Loucy (cell line): Measurements from ENCODE around the gene FARP1.

Experiments used
- H2AFZ ChIP-seq: fragments of 200-600 bp; sonication (generic); 2 replicates; pipeline ENCODE4 v1.6.0; 2016; ENCODE audit warnings: antibody characterized with exemption, mild to moderate bottlenecking, low read length, moderate library complexity
- H3F3A ChIP-seq: fragments of 200-600 bp; 2 replicates; pipeline ENCODE4 v1.6.0; 2016; ENCODE audit warnings: antibody characterized with exemption, low read depth, mild to moderate bottlenecking
- H3K27me3 ChIP-seq: fragments of 200-600 bp; sonication (generic); 2 replicates; pipeline ENCODE4 v1.6.1; 2014; ENCODE audit warnings: low read length, mild to moderate bottlenecking; ENCODE audit not compliant: insufficient read depth, poor library complexity, severe bottlenecking
- H3K36me3 ChIP-seq: fragments of 200-600 bp; sonication (generic); 2 replicates; pipeline ENCODE4 v1.6.1; 2016; ENCODE audit warnings: low read length; ENCODE audit not compliant: insufficient read depth
- H3K4me1 ChIP-seq: fragments of 200-600 bp; sonication (generic); 2 replicates; pipeline ENCODE4 v1.5.1; 2014; ENCODE audit warnings: low read length, mild to moderate bottlenecking; ENCODE audit not compliant: insufficient read depth, poor library complexity, severe bottlenecking
- H3K4me2 ChIP-seq: fragments of 200-600 bp; sonication (generic); 2 replicates; pipeline ENCODE4 v1.6.0; 2014; ENCODE audit warnings: antibody characterized with exemption, low read length, low read depth, mild to moderate bottlenecking; ENCODE audit not compliant: poor library complexity, severe bottlenecking
- H3K4me3 ChIP-seq: fragments of 200-600 bp; sonication (generic); 2 replicates; pipeline ENCODE4 v1.5.1; 2014; ENCODE audit warnings: low read length, mild to moderate bottlenecking, mixed read lengths; ENCODE audit not compliant: poor library complexity, severe bottlenecking
- H3K79me2 ChIP-seq: fragments of 200-600 bp; sonication (generic); 2 replicates; pipeline ENCODE4 v1.6.1; 2014; ENCODE audit warnings: low read length; ENCODE audit not compliant: insufficient read depth
- H3K9ac ChIP-seq: fragments of 200-600 bp; sonication (generic); 2 replicates; pipeline ENCODE4 v1.6.0; 2014; ENCODE audit warnings: mild to moderate bottlenecking, low read depth, low read length, moderate library complexity; ENCODE audit not compliant: poor library complexity, severe bottlenecking
- H3K9me2 ChIP-seq: fragments of 200-600 bp; sonication (generic); replicated peaks from 2 replicates; pipeline ENCODE4 v1.6.1; 2016; ENCODE audit warnings: low read depth, low read length, mixed read lengths
- H3K9me3 ChIP-seq: fragments of 200-600 bp; sonication (generic); 2 replicates; pipeline ENCODE4 v1.6.1; 2014; ENCODE audit warnings: mild to moderate bottlenecking, antibody characterized with exemption, low read length, low read depth; ENCODE audit not compliant: insufficient read depth
- H4K20me1 ChIP-seq: fragments of 200-600 bp; sonication (generic); 2 replicates; pipeline ENCODE4 v1.6.0; 2014; ENCODE audit warnings: antibody characterized with exemption, low read length, mild to moderate bottlenecking; ENCODE audit not compliant: insufficient read depth, poor library complexity, severe bottlenecking
- EZH2phosphoT487 ChIP-seq: fragments of 200-600 bp; IDR thresholded peaks from 2 replicates; pipeline ENCODE4 v1.6.1; 2018; ENCODE audit warnings: antibody characterized with exemption, mild to moderate bottlenecking, moderate library complexity, borderline replicate concordance
- TF ChIP-seq, protein P1 (sequence below): fragments of 200-600 bp; sonication (generic); conservative IDR thresholded peaks from 2 replicates; pipeline ENCODE4 v1.5.1; 2014; ENCODE audit warnings: mild to moderate bottlenecking, antibody characterized with exemption, low read length

The FARP1 gene

DNA sequence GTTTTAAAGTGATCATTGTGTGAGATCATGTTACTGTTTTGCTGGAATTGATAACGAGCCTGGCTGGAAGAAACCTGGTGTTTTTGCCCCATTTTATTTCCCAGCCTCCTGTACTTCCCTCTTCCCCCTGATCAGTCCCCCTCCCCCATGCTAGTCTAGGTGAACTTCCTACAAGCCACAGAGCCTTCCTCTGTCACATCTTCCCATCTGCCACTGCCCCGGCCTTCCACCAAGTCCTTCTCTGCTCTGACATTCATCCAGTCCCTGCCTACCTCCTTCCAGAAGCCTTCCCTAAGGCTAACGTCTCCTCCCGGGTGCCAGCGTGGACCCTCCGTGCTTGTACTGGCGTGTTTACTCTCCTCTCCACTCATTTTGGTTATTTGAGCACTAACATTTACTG is 14.3 kb downstream of the FARP1 start:
- Histone ChIP-seq H3K4me2 (no peak overlapping the region), H3K36me3 (no peaks in the 10 kb centered on the region), H3K4me3 (no peak overlapping the region), H3K79me2 (no peaks in the 10 kb centered on the region), H4K20me1 (no peaks in the 10 kb centered on the region), H3F3A (no peaks in the 10 kb centered on the region), H3K27me3 (no peaks in the 10 kb centered on the region), H3K9ac (no peak overlapping the region), H3K9me2 (no peaks in the 10 kb centered on the region), H3K4me1 (no peaks in the 10 kb centered on the region), H2AFZ (no peak overlapping the region), H3K9me3 (peaks cover 4% of the 10 kb centered on the region; the same call in 1 of the 2 replicates)
- TF ChIP-seq, protein P1, sequence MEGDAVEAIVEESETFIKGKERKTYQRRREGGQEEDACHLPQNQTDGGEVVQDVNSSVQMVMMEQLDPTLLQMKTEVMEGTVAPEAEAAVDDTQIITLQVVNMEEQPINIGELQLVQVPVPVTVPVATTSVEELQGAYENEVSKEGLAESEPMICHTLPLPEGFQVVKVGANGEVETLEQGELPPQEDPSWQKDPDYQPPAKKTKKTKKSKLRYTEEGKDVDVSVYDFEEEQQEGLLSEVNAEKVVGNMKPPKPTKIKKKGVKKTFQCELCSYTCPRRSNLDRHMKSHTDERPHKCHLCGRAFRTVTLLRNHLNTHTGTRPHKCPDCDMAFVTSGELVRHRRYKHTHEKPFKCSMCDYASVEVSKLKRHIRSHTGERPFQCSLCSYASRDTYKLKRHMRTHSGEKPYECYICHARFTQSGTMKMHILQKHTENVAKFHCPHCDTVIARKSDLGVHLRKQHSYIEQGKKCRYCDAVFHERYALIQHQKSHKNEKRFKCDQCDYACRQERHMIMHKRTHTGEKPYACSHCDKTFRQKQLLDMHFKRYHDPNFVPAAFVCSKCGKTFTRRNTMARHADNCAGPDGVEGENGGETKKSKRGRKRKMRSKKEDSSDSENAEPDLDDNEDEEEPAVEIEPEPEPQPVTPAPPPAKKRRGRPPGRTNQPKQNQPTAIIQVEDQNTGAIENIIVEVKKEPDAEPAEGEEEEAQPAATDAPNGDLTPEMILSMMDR = no peak
- no peak for TF ChIP-seq EZH2phosphoT487

DNA sequence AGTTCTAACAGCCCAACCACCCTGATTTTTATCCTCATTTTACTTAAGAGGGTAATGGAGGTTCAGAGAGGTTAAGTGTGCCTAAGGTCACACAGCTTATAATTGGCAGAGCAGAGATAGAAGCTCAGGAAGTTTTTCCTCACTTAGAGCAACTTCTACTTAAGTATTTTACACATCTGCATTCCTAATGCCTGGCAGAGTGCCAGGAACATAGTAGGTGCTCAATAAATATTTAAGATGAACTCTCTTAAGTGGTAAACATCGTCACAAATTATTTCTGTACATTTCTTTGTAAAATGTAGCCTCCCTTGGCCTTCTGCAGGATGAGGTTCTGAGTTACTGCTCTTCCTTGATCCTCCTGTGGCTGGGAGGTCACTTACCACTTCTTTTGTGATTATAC is 14.7 kb downstream of the FARP1 start:
- Histone ChIP-seq H3K27me3 (no peaks in the 10 kb centered on the region), H3K79me2 (no peaks in the 10 kb centered on the region), H4K20me1 (no peaks in the 10 kb centered on the region), H3K4me1 (no peaks in the 10 kb centered on the region), H3K4me3 (no peak overlapping the region), H3K36me3 (no peaks in the 10 kb centered on the region), H3K9me3 (peaks cover 4% of the 10 kb centered on the region; the same call in 1 of the 2 replicates), H3K9ac (no peak overlapping the region), H3K4me2 (no peak overlapping the region), H2AFZ (no peak overlapping the region), H3K9me2 (no peaks in the 10 kb centered on the region), H3F3A (no peaks in the 10 kb centered on the region)
- TF ChIP-seq, protein P1 = no peak
- no peak for TF ChIP-seq EZH2phosphoT487

DNA sequence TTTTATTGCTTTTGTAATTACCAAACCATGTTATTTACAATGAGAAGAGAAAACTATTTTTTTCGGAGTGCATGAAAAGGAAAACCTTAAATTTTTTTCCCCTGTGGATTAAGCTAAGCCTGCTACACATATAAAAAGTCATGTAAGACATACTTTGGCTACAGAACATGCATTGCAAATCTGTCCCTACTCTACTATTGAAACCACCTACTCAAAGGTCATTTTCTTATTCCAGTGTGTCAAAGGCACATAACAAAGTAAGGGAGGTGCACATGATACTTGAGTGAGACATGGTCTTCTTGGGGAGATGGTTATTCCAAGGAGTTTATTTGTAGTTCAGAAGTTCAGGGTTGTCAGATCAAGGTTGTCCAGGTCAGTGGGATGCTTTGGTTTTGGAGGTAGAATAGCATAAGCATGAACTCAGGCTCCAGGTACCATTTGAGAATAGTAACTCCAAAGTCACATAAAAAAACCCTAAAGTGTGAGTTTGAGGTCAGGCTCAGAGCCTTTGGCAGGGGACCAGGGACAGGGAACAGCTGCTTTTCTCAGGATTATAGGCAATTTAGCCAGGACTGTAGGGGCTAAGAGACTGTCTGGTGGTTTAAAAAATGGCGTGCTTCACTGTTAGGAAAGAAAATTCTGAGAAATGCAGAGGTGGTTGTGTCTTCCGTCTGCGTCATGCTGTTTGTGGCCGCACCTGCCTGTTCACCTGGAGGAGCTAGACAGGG is 15.4 kb downstream of the FARP1 start:
- Histone ChIP-seq H3K9me2 (no peaks in the 10 kb centered on the region), H4K20me1 (no peaks in the 10 kb centered on the region), H3K9ac (no peak overlapping the region), H3K4me2 (no peak overlapping the region), H3K79me2 (no peaks in the 10 kb centered on the region), H3K27me3 (no peaks in the 10 kb centered on the region), H3K4me3 (no peak overlapping the region), H3F3A (no peaks in the 10 kb centered on the region), H2AFZ (no peak overlapping the region), H3K9me3 (peaks cover 4% of the 10 kb centered on the region; the same call in 1 of the 2 replicates), H3K4me1 (no peaks in the 10 kb centered on the region), H3K36me3 (no peaks in the 10 kb centered on the region)
- no peak for TF ChIP-seq EZH2phosphoT487
- TF ChIP-seq, protein P1 = no peak
